ENCODE measurements around the gene SLIT2.

SLIT2 gene

DNA sequence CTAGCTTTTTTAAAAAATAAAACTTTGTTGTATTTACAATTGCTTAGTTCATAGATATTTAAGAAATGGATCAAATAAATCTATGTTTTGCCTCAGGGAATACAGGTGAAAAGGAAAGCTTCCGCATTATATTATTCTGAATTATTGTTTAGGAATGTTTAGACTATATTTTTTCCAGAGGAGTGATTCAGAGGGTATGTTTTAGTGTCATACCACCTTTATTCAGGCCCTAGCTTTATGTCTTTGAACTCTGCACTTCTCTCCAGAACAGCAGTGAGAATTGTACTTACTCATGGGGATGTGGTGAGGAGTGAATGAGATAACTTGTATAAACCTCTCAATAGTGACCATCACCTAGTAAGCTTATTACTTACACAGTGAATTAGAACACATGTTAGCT is 14.0 kb downstream of the SLIT2 start:
- no peak for DNase-seq

DNA sequence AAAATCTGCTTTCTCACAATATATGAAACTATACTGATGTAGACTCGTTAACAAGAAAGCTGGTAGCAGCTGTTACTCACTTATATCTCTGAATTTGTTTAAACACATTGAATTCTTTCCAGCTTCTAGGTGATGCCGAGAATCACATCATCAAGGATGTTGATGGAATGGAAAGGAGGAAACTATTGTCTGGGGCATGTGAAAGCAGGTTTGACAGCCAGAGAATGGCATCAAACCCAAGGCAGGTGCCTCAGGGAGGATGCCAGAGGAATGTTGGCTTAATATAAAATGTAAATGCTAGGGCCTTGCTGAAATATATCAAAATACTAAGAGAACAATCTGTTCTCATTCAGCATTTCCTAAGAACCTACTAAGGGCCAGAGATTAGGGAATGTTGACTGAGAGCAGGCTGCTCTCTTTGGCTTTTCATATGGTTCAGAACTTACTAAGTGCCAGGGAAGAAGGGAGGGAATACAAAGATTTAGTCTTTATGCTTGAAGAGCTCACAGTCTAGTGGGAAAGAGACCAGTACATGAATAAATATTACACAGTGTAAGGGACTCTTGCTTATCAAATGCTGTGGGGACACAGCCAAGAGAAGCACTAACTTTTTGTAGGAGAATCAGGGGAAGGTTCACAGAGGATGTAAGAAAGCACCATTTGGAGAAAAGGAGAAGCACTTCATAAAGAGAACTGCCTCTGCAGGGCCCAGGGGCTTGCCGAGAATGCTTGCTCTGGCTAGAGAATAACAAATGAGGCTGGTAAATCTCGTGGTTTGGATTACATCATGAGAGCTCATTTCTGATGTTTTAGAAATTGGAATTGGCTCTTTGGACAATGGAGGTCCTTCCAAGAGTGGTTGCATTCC is 14.7 kb downstream of the SLIT2 start:
- DNase-seq = no peak

DNA sequence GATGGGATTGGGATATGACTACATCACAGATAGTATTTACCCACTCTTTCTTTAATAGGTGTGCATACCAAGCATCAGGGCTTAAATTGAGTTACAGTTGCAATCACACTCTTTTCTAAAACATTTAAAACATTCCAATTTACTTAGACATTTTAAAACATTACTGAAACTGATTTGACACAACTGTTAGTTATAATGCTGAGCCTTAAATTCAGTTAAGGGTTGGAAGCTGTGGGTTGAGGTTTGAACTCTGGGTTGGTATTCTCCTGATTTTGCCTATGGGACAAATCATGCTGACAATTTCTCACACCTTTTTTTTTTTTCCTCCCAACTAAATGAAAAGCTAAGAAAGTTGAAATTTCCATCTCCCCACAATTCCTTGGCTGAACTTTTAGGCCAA is 16.3 kb downstream of the SLIT2 start:
- DNase-seq = no peak

DNA sequence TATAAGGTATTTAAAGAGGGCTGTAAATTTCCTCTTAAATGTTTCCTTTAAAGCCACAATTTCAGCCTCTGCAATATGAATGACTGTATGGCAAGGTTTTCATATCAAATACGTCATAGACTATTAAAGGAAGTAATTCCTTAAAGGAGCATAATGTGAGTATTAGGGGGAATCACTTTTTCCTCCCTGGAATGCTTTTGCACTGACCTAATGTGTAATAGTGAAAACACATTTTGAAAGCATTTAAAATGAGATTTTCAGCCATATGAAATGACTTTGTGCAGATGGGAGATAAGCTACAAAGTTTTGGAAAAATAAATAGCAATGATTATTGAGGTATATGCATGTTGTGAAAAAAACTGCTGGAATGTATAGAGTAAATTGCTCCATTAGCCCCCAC is 17.6 kb downstream of the SLIT2 start:
- no peak for DNase-seq

DNA sequence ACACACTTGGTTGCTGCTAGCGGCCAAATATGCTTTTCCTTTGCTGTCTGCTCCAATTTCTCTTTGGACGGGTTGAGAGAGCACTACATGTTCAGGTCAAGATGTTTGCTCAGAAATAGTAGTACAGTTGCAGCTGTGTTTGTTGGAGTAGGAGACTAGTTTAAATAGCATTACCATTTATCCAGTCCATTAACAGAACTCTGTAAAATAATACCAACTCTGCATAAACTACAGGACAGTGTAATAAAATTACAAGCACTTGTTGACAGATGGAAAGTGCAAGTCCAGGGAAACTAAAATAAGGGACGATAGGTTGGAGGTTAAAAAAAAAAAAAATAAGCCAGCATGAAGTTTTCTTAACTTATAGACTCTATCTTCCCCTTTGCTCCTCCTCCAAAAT is 20.2 kb downstream of the SLIT2 start:
- DNase-seq = no peak

DNA sequence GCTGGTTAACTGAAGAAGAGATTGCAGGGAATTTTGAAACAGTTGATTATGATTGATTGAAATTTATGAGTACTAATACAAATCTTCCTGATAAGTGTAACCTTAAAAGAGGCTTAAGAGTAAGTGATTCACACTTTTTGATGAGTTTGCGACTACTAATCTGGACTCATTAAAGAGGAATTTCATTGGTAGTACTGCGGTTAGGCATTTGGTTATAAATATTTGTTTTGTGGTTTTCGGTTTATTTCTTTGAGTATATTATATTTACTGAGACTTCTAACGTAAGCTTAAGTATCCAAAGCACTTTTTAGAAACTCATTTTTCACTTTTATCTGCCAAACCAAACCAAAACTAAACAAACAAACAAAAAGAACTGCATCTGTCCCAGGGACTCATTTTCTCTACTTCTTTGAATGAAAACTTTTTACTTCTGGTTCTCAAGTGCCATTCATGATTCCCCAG is 20.7 kb downstream of the SLIT2 start:
- no peak for DNase-seq

DNA sequence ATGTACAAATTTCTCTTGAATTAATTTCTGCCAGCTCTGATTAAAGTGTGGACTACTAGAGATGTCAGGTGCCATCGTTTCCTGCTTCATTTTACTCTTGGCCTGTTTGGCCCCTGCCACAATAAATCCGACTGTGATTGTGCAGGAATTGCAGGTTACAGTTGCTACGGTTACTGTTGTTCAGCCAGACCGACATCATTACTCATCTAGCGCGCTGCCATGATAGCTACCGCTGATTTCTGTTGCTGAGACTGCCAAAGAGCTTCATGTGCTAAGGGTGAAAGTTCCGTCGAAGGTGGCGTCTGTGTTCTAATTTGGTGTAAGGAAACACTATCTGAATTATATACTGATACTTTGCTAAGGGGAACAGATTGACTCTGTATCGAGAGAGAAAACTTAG is 22.1 kb downstream of the SLIT2 start:
- DNase-seq = no peak

DNA sequence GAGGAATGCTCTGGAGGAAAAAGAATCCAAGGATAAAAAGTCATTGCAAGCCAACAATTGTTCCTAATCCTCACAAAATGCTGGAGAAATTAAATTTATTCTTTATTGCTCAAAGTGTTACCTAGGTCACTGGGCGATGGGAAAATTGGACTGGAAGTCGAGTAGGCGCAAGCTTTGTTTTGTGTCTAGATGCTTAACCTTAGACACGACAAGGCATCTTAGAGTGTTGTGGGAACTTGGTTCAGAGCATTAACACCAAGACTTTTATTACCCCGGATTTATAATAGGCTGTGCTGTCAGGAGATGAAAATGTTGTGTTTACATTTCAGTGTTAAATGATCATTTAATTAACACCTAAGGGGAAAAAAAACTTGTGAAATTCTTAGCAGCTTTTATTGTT is 25.1 kb downstream of the SLIT2 start:
- no peak for DNase-seq

DNA sequence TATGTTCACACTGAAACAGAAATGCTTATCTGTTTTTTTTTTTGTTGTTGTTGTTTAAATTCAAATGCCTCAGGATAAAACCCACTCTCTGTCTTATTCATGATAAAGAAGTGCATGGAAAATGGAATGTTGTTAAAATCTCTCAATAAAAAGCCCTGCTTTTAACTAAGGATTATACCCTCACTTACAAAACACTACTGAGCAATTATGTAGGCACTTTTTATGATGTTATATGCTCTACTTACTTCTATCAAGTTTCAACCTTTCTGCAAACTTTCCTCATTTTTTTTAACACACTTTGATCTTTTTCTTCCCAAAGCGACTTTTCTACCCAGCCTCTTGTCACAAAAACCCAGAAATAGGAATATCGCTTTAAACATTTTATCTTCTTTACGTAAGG is 26.5 kb downstream of the SLIT2 start:
- no peak for DNase-seq

DNA sequence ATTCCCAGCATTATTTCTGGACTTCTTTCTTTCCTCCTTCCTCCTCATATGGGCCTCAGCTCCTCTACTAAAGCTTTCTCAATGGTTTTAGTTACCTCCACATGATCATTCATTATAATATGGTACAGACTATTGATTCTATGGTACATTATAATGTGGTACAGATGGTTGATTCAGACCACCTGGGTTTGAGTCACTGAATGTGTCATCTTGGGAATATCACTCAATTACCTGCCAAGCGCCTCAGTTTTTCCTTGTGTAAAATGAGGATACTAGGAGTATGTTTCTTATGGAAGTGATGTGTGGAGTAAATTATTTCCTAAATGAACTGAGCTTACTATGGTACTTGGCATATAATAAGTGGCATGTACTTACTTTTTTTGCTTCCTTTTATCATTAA is 27.7 kb downstream of the SLIT2 start:
- DNase-seq = no peak

DNA sequence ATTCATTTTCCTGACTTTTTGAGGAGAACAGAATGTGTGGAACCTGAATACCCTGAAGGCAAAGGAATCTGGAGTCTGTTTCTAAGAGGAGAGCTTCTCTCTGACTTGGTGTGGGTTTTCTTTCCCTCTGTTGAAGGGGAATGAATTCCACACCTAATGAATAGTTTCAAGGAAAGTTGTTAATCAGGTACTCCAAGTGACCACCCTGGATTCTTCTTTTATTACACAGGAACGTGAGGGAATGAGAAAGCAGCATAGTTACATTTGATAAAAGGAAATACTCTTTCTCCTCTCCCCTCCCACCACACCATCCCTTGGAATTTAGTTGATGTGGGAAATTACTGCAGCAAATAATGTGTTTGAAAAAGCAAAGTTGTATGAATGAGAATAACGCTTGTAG is 29.7 kb downstream of the SLIT2 start:
- no peak for DNase-seq

DNA sequence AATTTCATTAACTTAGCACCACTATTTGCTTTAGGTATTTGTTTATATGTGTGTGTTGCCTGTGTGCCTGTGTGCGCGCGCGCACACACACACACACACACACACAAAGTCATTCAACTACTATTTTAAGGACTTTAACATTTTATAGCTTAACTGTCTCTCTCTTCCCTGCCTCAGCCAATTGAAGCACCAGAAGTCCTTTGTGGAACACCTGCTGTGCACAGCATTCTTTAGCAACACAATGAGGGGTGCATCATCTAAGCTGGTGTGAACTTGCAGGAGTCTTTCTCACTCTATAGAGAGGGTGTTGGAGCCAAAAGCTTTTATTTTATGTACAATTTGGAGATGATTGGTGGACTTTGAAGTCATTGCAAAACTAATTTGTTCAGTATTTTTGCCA is 31.3 kb downstream of the SLIT2 start:
- no peak for DNase-seq

DNA sequence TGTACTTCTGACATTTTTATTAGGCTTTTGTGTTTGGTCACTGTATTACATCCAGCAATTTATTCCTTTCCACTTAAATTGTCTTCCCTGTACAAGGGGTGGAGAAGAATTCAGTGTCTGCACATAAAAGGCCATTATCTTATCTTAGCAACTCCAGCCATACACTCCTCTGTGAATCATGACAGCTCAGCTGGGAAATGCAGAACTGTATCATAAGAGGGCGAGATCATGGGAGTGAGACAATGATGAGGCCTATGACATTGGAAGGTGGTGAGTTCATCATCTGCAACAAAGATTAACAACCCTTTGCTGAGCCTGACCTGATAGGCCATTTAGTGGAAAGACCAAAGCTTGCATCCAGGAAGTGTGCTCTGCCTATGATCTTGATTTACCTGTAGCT is 33.3 kb downstream of the SLIT2 start:
- DNase-seq = no peak

DNA sequence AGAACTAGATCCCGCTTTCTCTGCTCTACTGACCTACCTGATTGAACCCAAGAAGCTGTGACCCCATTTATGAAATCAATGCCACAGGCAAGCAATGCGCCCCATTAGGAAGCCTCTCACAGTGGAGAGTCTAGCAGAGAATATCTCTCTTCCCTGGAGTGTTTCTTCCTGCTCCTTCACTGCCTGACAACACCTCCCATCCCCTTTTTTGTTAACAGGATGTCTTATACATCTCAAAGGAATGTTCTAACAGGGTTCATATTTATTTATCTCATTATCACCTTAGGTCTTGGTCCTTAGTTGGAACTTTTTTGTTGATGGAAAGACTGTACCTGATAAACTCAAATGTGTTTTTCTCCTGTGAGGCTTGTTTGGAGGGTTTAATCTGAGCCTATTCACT is 35.5 kb downstream of the SLIT2 start:
- DNase-seq = no peak

DNA sequence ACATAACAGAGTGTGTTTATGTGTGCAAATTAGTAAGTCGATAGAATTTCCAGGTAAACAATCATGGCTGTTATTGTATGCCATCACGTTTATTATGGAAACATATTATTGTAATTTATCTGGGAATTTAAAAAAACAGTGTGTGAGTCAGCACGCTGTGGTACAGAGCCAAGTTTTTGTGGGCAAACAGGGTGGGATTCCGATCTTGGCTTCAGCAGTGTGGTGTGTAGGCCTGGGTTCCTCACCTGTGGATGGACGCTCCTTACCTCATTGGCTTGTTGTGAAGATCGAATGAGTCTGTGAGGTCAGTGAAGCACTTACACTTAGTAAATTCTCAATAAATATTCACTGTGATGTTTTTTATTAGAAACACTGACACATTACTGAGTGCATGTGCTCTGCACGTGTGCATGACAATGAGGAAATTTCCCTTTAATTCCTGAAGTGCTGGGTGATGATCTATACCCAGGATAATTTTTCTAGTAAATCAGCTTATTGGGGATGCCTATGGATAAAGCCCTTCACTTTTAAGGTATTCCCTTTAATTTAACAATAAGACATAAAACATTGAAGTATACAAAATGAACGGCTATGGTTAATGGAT is 36.4 kb downstream of the SLIT2 start:
- no peak for DNase-seq

DNA sequence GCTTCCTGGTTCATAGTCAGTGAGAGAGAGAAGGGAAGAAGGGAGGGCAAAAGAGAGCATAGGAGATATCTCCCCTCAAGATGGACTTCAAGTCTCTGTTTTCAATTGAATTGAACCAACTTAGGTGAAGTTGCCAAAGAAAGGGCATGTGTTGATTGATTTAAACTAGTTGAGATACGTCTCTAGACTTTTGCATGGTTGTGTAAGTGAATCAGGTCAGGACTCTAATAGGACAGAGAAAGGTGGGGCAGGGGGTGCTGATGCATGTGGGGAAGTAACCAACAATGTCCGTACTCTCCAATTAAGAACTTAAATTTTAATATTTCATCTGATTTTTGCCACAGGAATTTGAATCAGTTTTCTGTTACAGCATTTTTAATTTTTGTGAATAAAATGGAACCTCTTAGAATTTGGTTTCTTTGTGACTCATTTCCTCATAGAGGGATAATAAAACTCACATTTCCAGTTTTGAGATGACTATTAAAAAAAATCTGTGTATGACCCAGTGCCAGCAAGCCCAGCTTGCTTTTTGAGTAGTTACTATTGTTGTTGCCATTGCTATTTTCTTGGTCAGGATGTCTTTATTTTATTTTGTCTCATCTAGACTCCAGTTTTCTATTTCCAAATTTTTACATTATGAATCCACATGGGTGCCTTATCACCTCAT is 37.3 kb downstream of the SLIT2 start:
- DNase-seq = no peak

DNA sequence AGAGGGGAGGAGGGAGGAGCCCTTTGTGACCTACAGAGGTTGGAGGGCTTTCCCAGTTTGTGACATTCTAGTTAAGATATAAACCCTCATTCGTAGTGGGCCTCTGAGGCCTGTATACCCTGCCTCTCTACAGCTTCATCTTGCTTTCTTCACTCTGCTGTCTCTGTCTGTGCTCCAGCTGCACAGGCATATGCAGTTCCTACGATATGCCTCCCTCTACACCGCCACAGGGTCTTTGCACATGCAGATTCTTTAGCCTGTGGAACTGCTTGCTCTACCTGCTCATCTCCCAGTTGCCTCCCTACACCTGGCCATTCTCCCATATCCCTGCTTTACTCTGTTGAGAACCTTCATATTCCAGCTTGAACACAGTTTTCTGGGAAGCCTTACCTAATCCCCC is 38.1 kb downstream of the SLIT2 start:
- DNase-seq = no peak

DNA sequence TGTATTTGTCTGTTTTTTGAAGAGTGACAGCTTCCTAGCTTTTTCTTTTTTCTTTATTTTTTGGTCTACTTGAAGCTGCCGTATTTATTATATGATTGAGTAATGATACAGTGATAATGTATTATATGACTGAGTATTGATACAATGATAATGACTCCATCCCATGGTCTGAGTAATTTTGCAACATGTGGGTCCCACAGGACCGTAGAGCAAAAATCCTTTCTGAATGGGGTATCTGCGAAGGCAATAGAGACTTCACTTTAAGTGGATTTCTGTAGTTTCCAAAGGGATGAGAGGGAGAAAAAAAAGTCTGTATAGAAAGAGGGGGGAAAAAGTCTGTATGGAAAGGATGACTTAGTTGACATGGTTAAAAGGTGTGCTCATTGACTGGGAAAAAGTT is 41.0 kb downstream of the SLIT2 start:
- no peak for DNase-seq

DNA sequence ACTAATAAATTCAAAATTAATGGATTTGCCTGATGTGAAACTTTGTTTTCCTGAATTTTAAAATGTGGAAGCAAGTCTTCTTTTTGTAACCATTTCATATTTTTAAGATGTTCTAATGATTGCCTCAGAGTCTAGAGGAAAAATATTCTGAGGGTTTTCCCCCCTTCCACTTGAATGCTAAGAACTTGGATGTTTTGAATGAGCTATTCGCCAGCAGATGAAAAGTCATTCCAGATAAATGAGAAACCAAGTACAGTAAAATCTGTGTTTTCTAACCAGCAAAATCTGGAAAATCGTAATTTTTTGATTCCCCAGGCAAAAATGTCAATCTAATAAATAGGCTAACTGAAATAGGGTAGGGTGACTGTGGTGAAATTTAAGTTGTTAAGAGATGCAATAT is 45.6 kb downstream of the SLIT2 start:
- DNase-seq = no peak

DNA sequence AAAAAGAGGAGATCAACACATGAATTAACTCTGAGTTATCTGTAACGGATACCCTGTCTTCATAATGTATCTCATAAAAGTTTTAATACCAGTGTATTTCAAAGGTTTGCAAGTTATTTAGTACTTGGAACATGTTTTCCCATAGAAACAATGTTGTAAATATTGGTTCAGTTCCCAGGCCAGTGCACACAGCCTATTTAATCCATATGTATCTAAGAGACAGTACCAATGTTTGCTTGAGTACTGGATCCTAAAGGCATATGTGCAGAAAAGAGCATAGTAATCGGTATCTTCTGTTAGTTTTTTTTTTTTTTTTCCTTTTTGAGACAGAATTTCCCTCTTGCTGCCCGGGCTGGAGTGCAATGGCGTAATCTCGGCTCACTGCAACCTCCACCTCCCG is 46.1 kb downstream of the SLIT2 start:
- no peak for DNase-seq

DNA sequence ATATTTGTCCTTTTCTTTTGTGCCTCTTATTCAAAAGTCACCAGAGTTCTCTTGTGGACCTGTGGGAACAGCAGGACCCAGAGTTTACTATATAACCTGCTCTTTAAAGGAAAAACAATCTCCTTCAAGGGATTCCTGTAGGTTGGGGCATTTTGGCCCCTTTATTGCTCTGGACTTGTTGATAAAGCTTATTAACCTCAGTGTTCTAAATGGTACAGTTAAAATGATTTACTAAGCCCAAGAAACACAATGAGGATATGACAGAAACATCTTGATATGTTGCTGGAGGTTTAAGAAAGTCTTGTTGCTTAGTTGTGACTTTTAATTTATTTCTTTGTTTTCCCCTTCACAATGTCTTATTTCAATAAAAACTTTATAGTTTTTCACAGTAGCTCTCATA is 46.8 kb downstream of the SLIT2 start:
- DNase-seq = no peak

DNA sequence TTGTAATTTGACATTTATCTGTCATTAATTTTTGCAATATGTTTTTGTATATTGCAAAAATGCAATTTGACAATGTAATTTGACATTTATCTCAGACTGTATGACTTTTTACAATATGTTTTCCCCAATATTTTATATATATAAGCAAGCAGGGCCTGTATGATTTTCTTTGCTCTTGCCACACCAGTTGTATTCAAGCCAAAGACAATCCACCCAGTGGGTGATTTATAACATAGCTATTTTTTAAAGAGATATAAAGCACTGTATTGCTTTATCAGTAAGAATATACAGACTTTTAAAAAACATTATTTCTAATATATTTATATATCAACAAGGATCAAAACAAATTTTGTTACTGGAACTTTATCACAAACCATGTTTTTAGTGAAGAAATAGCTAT is 47.3 kb downstream of the SLIT2 start:
- DNase-seq = no peak

DNA sequence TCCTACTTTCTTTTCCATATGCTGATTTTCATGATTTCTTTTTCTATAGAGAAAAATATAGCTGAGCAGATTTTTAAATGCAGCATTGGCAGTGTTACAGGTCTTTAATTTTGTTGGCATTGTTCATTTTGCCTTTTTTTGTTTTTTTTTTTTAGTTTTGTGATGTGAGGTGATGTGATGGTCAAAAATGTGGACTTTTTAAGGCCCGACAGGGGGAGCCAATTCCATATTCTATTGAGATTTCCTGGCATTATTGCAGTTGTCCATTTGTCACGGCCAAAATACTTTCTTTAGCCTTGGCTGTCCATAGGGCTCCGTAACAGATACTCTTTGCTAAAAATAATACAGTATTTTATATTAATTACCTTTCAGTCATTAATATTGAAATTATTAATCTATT is 47.8 kb downstream of the SLIT2 start:
- no peak for DNase-seq

DNA sequence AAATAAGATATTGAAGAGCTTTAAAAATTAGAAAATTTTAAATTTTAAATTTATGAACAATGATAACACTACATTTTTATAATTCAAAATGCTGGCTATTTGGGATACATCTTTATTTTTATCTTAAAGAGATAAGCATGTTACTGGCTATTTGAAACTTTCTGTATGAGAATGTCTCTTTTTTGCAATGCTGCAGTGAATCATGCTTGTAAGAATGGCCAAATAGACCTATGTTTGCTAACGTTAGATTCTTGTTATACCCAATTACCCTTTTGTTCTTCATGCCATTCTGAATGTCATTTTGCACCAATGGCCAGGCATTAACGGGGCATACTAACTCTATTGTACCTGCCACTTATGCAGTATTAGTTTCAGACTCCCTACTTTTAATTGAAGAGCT is 49.5 kb downstream of the SLIT2 start:
- no peak for DNase-seq
